ENCODE measurements around the gene GALNT17. TPM values are rescaled to one million over a fixed set of nuclear protein-coding genes. Genes with fewer than 3 reads are reported as not detected.

GALNT17 gene
- total RNA-seq, 1 experiment from 2014 or later: not detected

DNA sequence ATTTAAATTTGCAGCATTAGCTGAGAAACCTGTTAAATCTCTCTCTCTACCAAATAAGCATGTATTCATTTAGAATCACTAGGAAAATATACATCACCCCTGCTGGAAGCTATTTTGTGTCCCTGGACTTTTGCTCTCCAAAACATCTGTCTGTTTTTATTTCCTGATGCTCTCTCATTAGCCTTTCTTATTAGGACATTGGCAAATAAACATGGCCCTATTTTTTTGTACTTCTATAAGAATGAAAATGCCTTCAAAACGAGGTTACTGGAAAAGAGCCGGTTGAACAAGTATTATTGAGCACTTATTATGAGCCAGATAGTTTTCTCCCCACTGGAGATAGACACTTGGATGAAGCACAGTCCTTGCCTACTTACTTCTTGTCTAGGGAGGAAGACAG, 206.9 kb downstream of the GALNT17 start:
- DNase-seq (ENCODE audit: low read depth): no peak

DNA sequence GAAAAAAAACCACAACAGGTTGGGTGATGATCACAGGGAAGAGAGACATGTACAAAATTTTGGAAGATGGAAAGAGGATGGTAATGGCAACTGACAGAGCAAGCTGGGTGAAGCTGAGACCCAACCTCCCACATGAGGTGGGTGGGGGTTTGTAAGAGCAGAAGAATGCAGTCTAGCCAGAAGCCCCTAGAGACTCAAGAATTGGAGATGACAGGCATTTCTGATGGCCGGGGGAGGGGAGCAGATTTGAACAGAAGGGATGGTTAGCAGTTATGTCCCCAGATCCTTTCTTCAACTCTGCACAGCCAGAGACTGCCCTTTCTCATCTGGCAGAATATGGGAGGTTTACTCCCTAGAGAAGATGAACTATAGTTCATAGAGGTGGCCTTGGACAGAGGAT, 208.0 kb downstream of the GALNT17 start:
- no peak for DNase-seq (ENCODE audit: low read depth)

DNA sequence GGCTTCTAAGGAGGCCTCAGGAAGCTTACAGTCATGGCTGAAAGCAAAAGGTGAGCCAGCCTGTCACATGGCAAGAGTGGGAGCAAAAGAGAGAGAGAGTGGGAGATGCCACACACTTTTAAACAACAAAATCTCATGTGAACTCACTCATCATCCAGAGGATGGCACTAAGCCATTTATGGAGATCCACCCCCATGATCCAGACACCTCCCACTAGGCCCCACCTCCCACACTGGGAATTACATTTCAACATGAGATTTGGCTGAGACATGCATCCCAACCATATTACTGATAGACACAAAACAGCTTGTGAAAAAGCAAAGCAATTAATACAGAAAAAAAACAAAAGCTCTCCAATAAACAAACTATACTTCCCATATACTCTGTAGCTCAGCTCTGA, 210.3 kb downstream of the GALNT17 start:
- DNase-seq (ENCODE audit: low read depth): no peak

DNA sequence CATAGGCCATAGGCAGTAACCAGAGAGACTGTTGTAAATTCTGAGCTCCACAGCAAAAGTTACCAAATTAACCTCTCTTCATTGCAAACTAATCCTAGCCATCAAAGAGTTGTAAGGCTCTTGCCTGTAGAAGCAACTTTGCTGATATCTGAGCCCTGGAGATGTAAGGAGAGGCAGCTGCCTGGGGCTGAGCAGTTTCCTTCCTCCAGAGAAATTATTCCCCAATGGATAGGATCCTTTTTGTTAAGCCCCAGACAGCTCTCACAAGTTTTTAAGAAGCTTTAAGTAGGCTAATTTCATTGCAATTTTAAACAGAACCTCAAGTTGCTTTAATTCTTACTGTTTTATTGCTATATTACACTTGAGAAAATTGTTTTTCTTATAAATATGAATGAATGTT, 211.1 kb downstream of the GALNT17 start:
- no peak for DNase-seq (ENCODE audit: low read depth)

DNA sequence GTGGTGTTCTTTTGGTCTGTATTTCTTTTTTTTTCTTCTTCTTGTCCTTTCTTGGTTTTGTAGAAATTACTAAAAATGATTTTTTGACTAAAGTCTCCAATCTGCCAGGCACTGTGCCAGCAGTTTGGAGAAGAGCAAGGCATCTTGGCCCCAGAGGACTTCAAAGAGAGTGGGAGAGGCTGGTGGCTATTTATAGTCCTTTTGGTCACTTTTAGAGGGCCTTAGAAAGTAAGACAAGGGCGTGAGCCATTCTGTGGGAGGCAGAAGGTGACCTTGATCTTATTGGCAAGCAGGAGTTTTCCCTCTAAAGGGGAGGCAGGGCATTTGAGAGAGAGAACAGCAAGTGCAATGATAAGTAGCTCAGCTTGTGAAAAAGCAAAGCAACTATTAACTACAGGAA, 211.9 kb downstream of the GALNT17 start:
- no peak for DNase-seq (ENCODE audit: low read depth)

DNA sequence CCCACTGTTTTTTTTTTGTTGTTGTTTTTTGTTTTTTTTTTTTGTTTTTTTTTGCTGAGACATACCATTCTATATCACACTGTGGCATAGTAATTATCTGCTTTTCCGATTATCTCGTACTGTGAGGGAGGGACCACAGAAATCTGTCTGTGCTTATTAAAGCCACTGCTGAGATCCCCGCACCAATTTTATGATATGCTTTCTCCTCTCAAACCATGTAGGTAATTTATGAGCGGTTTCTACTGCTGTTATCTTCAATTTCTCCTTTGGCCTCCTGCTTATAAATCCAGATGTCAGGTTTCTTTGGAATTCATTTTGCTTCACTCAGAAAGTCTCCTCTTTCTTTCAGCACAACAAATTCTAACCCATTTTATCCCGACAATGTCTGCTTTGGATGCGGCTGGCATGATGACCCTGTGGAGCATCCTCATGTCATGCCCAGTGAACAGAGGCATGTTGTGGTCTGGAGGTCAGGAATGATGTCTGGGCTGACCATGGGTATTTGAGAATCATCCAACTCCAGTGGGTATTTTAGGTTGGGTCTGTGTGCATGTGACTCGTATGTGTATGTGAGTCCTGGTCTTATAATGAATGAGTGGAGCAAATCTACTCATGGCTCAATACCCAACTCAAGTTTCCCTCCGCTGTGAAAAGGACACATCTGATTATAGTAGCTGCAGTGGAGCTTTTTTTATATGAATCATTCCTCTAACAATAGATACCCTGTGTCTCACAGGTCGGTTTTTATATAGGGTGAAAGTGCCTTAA, 213.4 kb downstream of the GALNT17 start:
- DNase-seq (ENCODE audit: low read depth): no peak

DNA sequence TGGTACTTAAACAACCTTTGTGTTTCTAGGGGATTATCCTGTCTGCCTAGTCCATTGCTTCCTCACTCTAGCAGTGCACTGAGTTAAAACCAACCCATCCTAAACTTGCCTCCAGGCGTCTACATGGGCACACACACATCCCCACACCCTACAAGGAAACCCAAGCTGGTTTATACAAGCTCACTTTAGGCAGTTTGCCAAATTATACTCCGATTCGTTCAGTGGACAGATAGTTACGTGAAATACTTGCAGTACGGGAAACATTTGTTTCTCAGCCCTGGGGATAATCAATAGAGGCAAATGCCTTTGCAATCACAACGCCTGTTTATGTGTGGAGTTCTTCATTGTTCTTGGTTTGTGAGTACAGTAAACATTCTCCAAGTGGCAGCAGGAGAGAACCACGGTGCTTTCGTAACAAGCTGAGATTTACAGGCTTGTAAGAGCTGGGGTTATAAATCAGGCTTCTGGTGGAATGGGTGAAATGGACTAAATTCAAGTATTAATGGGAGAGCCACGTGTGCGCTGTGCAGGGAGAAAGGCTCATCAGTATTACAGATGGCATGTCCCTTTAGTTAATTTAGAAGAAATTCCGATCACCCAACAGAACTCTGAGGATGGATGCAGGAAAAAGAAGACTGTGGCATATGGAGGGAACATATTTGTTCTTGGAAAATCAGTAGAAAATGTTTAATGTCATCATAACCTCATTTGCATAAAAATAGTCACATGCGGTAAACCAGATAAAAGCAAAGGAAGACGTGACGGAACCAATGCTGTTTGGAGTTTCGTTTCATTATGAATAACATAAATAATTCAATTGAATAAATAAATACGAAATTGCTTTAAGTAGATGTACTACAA, 217.1 kb downstream of the GALNT17 start:
- DNase-seq (ENCODE audit: low read depth): no peak

DNA sequence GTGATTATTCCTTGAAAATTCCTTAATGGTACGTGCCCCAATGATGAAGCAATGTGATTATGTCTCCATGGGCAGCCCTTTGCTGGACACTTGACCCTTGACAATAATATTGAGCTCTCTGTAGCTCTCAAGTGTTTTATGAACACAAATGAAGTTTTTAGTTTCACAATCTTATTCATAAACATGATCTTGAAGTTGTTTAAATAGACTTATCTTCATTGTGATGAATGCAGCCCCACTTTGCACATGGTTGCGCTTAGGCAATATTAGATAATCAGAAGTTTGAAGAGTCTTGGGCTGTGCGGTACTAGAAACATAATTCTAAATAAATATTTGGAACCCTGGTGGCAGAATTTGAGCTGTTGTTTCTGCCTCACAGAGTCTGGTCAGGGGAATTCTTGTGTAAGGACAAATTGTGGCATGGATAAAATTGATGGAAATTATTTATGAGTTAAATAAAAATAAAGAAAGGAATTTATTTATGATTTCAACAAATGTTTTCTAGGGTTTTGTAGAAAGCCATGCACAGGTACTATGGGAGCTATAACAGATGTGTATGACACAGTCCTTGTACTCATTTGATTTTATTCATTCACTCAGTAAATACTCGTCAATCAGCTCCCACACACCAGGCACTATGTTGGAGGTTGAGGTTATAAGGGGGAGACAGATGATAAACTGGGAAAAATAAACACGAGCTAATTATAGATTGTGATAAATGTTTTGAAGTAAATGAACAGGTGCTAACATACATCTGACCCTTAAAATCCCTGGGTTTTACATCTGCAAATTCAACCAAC, 217.9 kb downstream of the GALNT17 start:
- no peak for DNase-seq (ENCODE audit: low read depth)

DNA sequence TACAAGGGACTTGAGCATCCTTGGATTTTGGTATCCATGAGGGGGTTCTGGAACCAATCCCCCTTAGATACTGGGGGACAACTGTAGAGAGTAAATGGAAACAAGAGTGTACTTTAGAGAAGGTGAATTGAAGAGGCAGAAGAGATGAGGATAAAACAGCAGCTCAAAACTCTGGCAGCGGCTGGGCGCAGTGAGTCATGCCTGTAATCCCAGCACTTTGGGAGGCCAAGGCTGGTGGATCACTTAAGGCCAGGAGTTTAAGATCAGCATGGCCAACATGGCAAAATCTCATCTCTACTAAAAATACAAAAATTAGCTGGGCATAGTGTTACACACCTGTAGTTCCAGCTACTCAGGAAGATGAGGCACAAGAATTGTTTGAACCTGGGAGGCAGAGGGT, 218.7 kb downstream of the GALNT17 start:
- no peak for DNase-seq (ENCODE audit: low read depth)

DNA sequence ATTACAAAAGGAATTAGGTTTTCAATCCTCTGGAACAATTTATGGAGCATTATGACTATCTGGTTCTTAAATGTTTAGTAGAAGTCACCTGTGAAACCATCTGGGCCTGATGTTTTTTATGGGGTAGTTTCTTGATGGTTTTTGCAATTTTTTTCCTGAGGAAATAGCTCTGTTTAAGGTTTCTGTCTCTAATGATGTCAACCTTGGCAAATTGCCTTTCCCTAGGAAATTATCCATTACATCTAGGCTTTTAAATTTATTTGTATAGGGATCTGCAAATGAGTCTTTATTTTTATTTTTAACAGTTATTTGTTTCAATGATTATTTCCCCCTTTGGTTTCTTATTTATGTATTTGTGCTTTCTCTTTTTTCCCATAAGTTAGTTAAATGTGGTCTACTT, 222.8 kb downstream of the GALNT17 start:
- DNase-seq (ENCODE audit: low read depth): no peak

DNA sequence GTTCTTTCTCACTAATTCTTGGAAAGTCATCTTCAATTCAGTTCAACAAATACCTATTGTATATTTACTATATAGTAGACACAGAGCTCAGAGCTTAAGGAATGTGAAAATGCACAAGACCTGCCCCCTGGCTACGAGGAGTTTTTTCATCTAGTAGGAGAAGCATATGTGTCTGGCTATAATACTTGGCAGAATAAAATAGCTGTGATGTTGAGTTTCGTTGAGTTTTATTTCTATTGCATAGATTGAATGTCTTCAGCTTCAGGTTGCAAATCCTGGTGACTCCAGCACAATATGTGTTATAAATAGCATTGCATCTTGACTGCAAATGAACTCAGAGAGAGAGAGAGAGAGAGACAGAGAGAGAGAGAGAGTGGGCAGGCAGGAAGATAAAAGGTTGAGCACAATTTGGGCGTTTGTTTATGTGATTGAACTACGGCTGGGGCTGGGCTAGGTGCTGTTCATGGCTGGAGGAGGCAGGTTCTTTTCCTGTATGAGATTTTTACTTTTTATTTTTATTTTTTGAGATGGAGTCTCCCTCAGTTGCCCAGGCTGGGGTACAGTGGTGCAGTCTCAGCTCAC, 229.6 kb downstream of the GALNT17 start:
- DNase-seq (ENCODE audit: low read depth): no peak

DNA sequence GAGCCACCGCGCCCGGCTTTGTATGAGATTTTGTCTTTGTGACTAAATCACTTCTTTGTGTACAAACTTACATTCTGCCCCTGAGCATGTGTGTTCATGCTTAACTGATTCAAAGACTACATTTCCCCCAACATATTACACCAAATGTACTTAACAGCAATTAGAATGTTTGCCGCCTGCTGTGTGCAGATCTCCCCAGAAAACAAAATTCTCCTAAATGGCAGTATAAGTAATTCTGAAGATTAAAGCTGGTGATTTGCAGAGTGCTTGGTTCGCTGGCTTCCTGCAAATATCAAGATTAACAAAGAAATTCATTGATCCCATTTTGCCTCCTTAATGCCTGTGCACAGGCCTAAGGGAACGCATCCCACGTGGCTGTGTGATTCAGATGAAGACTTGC, 230.3 kb downstream of the GALNT17 start:
- no peak for DNase-seq (ENCODE audit: low read depth)

DNA sequence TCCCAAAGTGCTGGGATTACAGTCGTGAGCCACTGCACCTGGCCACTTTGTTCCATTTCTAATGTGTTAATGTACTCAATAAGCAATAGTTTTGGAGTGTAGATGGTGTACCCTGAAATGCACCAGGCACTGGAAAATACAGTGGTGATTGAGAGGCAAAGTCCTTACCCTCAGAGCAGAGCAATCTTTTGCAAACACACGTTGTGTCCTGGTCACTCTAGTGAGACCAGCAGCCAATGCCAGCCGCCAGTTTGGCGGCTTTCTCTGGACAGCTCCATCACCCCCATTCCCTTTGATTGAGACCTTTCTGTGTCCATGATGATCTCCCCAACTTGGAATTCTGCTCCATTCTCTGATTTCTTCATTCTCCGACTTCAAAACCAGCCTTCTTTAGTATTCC, 231.3 kb downstream of the GALNT17 start:
- no peak for DNase-seq (ENCODE audit: low read depth)

DNA sequence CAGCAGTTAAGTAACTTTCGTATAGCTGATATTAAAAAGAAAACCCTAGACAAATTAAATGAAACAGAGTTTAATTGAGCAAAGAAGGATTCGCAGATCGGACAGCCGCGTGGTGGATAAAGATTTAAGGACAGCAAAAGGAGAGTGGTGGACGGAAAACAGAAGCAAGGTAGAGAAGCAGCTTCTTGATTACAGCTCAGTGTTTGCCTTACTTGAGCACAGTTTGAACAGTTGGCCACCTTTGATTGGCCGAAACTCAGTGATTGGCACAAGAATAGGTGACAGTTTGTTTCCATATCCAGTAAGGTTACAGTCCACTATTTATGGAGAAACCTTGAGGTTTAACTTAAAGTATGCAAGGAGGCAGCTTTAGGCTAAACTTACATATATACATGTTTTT, 231.7 kb downstream of the GALNT17 start:
- no peak for DNase-seq (ENCODE audit: low read depth)

DNA sequence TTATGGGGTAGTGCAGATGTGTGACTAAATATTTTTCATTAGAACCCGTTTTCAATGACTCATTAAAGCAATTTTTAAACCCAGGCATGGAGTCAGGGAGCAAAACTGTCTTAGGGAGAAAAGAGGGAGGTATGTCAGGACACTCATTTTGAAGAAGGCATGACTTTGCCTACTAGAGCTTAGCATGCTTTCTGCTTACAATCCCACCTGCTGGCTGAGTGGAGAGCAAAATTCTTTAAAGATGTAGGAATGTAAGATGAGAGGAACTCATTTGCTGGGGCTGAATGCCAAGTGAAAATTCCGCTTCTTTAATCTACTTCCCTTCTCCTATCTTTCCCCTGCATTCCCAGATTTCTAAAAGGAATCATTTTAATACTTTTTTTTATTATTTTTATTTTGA, 232.6 kb downstream of the GALNT17 start:
- no peak for DNase-seq (ENCODE audit: low read depth)

DNA sequence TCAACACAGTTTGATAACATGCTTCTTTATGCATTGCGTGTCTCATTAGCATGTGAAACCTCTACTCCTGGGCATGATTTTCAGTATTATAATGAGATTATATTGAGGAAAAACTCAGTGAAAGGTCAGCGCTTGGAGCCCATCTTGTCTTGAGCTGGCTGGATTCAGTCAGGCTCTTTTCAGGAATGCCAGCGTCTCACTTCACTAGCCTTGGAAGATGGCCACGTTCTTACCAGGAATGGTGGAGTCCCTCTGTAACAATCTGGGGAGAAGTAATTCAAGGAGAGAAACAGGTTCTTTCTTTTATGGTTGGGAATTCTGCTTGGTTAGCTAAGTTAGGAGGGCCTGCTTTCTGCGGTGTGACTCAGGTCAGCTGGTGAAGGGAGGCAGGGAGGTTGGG, 241.0 kb downstream of the GALNT17 start:
- no peak for DNase-seq (ENCODE audit: low read depth)

DNA sequence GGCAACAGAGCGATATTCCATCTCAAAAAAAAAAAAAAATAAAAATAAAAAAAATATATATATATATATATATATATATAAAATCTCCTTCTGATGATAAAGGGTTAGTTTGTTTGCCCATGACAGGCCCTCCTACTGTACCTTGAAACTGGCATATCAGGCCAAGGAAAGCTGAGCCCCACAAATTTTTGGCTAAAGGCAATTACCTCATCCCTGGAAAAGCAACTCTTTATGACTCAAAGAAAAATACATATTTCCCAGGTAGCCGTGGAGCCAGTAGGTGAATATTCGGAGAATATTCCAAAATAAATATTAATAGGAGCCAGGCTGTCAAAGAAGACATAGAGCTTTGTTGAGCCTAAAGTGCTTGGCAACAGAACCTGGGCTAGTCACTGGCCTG, 245.1 kb downstream of the GALNT17 start:
- DNase-seq (ENCODE audit: low read depth): no peak

DNA sequence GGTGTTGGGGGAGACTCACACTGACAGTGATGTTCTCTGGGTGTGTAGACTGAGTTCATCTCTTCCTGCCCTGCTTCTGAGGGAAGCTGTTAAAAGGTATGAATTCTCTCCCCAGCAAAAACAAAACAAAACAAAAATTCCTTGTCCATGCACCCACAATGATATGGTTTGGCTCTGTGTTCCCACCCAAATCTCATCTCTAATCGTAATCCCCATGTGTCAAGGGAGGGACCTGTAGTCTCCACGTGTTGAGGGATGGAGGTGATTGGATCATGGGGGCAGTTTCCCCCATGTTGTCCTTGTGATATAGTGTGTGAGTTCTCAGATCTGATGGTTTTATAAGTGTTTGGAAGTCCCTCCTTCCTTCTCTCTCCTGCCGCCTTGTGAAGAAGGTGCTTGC, 245.5 kb downstream of the GALNT17 start:
- no peak for DNase-seq (ENCODE audit: low read depth)

DNA sequence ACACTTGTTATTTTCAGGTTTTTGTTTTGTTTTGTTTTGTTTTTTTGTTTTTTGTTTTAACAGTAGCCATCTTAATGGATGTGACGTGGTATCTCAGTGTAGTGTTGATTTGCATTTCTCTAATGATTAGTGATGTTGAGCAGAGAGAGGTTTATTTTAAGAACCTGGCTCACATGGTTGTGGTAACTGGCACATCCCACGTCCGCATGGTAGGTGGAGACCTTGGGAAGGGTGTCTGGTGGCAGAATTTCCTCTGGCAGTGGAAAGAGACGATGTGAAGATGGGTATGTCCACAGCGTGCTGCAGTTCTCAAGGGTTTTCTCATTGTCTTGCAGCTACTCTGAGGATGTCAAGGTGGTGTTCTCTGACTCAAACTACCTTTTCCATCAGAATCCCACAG, 252.2 kb downstream of the GALNT17 start:
- DNase-seq (ENCODE audit: low read depth): no peak

DNA sequence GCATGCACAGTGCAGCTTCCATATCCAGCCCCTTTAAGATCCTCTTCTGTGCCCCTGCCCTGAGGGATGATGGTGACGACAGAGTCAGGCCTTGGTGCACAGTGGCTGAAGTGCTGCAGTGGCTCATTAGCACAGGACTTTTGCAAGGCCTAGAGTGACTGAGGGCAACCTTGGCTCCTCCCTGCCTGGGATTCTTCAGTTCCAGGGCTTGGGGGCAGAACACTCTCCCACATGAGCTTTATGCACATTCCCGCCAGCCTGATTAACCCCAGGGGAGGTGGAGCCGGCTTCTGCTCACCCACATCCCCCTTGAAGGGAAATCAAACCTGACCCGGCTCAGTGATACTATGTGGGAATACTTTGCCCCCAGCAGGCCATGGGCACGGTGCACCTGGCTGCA, 253.4 kb downstream of the GALNT17 start:
- no peak for DNase-seq (ENCODE audit: low read depth)

DNA sequence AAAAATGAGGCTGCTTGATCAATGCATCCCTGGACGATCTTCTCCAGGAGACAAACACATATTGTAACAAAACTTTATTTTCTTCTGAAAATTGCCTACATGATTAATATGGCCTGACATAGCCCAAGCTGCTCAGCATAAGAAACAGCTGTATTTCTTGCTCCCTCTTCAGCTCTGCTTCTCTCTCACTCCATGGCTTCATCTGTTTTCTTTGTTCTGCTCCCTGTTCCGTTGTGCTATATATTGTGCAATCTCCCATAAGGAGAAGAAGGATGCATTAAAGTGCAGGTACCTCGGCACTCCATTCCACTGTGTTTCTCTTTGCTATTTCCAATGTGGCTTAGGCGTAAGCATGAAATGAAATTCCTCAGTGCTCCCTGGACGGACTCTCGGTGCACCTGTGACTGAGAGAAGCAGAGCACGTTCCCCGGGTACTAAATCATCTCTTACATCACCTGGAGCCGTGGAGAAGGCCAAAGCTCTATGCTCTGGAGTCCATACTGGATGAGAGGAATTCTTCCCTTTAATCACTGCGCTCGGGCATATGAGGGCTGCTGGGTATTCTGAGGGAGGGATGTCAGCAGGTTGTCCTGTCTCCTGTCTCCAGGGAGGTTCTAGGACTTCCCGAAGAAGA, 254.3 kb downstream of the GALNT17 start:
- no peak for DNase-seq (ENCODE audit: low read depth)

DNA sequence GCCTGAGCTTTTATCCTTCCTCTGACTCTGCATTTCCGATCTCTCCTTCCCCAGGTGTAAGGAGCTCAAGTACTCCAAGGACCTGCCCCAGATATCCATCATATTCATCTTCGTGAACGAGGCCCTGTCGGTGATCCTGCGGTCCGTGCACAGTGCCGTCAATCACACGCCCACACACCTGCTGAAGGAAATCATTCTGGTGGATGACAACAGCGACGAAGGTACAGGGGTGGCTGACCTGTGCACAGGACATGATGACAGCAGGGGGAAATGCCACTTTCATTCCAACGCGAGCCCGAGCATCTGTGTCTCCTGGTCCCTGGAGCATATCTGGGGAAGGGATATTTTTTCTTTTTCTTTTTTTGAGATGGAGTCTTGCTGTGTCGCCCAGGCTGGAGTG, 256.2 kb downstream of the GALNT17 start:
- no peak for DNase-seq (ENCODE audit: low read depth)

Data from Daoy (cell line).